HL-60 (cell line): Measurements from ENCODE around the gene ZNRD2.

Experiments used
- DNase-seq, 2 experiments: peaks; one replicate each; pipeline ENCODE4 v3.0.0-alpha.2; 2010 to 2020; ENCODE audit warnings: low read depth in 1 of 2, low spot score in 1 of 2
- H3K27ac ChIP-seq: fragments of 250-450 bp; sonication (Bioruptor Pico); replicated peaks from 2 replicates; pipeline ENCODE4 v1.5.1; 2020; ENCODE audit warnings: mild to moderate bottlenecking, moderate library complexity
- H3K27me3 ChIP-seq: fragments of 250-450 bp; sonication (Bioruptor Pico); 2 replicates; pipeline ENCODE4 v1.5.1; 2021; ENCODE audit warnings: mild to moderate bottlenecking, moderate library complexity; ENCODE audit not compliant: insufficient read depth, poor library complexity, severe bottlenecking
- H3K4me3 ChIP-seq: replicated peaks from 2 replicates; pipeline ENCODE4 v1.5.1; 2011; ENCODE audit warnings: mild to moderate bottlenecking, control low read depth, low read length; ENCODE audit not compliant: insufficient read depth
- GABPA ChIP-seq: IDR thresholded peaks from 2 replicates; pipeline ENCODE4 v1.6.1; 2012; ENCODE audit warnings: low read depth
- POLR2AphosphoS5 ChIP-seq: IDR thresholded peaks from 2 replicates; pipeline ENCODE4 v1.6.1; 2012; ENCODE audit warnings: low read depth
- SPI1 ChIP-seq: IDR thresholded peaks from 2 replicates; pipeline ENCODE4 v1.6.1; 2012; ENCODE audit warnings: low read depth, mild to moderate bottlenecking, borderline replicate concordance
- TF ChIP-seq, protein P1 (sequence below): IDR thresholded peaks from 2 replicates; pipeline ENCODE4 v1.6.1; 2012; ENCODE audit warnings: low read depth; ENCODE audit not compliant: insufficient replicate concordance
- TF ChIP-seq, protein P2 (sequence below): IDR thresholded peaks from one replicate; pipeline ENCODE4 v1.5.1; 2011; ENCODE audit warnings: low read length, control low read depth, inconsistent platforms; ENCODE audit not compliant: insufficient read depth

Gene ZNRD2

DNA sequence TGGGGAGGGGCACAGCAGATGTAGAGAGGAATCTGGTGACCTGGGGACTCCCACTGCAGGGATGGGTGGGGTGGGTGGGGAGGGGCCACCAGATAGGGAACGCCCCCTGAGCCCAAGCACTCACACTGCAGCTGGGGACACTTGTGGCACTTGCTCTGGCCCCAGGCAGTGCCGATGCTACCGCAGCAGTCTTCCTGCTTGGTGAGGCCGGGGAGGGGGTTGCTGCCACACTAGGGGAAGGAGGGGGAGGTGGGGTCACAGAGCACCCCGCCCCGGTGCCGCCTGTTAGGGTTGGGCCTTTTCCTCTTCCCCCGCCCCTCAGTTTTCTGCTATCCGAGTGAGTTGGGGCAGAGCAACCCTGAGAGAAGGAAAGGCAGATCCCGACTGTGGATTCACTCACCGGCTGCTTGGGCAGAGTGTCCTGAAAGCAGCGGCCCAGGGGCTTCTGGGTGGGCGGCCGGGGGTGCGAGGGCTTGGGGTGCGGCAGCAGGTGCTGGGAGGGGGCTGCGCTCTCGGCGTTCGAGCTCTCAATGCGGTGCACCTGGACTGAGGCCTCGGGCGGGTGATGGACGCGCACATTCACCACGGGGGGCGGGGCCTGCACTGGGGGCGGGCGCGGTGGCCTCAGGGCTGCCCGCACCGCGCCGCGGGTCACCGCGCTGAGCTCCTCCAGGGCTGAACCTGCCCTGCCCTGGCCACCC, 16.8 kb upstream of the ZNRD2 start:
- H3K27ac ChIP-seq, result no peak overlapping the region; the same call in 1 of the 2 replicates
- no peak overlapping the region for H3K4me3 ChIP-seq
- no peak for TF ChIP-seq GABPA
- TF ChIP-seq POLR2AphosphoS5, result no peak
- no peak for TF ChIP-seq SPI1
- TF ChIP-seq, protein P1, sequence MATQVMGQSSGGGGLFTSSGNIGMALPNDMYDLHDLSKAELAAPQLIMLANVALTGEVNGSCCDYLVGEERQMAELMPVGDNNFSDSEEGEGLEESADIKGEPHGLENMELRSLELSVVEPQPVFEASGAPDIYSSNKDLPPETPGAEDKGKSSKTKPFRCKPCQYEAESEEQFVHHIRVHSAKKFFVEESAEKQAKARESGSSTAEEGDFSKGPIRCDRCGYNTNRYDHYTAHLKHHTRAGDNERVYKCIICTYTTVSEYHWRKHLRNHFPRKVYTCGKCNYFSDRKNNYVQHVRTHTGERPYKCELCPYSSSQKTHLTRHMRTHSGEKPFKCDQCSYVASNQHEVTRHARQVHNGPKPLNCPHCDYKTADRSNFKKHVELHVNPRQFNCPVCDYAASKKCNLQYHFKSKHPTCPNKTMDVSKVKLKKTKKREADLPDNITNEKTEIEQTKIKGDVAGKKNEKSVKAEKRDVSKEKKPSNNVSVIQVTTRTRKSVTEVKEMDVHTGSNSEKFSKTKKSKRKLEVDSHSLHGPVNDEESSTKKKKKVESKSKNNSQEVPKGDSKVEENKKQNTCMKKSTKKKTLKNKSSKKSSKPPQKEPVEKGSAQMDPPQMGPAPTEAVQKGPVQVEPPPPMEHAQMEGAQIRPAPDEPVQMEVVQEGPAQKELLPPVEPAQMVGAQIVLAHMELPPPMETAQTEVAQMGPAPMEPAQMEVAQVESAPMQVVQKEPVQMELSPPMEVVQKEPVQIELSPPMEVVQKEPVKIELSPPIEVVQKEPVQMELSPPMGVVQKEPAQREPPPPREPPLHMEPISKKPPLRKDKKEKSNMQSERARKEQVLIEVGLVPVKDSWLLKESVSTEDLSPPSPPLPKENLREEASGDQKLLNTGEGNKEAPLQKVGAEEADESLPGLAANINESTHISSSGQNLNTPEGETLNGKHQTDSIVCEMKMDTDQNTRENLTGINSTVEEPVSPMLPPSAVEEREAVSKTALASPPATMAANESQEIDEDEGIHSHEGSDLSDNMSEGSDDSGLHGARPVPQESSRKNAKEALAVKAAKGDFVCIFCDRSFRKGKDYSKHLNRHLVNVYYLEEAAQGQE, result no peak
- TF ChIP-seq, protein P2, sequence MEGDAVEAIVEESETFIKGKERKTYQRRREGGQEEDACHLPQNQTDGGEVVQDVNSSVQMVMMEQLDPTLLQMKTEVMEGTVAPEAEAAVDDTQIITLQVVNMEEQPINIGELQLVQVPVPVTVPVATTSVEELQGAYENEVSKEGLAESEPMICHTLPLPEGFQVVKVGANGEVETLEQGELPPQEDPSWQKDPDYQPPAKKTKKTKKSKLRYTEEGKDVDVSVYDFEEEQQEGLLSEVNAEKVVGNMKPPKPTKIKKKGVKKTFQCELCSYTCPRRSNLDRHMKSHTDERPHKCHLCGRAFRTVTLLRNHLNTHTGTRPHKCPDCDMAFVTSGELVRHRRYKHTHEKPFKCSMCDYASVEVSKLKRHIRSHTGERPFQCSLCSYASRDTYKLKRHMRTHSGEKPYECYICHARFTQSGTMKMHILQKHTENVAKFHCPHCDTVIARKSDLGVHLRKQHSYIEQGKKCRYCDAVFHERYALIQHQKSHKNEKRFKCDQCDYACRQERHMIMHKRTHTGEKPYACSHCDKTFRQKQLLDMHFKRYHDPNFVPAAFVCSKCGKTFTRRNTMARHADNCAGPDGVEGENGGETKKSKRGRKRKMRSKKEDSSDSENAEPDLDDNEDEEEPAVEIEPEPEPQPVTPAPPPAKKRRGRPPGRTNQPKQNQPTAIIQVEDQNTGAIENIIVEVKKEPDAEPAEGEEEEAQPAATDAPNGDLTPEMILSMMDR, result no peak
- peak in 1 of 2 experiments; percentile 71 for DNase-seq
- H3K27me3 ChIP-seq, result no peaks in the 10 kb centered on the region

DNA sequence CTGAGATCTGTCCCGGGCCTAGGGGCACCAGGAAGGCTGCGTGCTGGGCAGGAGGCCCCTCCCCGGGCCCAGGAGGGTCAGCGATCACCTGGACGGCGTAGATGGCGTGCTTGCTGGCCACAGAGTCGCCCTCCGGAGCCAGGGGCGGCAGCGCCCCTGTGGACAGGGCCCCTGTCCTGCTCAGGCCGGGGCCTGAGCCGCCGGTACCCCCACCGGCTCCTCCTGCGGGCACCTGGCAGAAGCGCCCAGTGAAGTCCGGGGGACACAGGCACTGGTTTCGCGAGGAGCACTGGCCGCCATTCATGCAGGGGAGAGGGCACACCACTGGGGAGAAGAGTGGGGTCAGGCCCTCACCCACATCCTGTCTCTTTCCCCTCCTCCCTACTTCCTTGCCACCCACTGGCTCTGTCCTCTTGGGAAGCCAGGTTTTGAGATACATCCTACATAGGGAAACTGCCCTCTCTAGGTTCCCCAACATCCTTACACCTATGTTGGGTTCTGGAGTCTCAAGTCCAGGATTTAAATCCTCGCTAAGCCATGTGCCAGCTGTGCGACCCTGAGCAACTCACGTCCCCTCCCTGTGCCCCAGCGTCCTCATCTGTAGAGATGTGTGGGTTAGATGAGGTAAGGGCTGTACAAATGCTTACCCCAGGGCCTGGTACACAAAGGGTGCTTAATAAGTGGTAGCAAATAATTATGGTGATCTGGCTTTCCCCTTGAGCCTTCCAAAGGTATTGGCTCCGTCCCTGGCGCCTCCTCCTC, 16.0 kb upstream of the ZNRD2 start:
- no peak for DNase-seq
- TF ChIP-seq, protein P2, result no peak
- TF ChIP-seq POLR2AphosphoS5 (no peak), GABPA (no peak), SPI1 (no peak)
- TF ChIP-seq, protein P1, result no peak
- Histone ChIP-seq H3K27me3 (no peaks in the 10 kb centered on the region), H3K27ac (no peak overlapping the region), H3K4me3 (no peak overlapping the region)

DNA sequence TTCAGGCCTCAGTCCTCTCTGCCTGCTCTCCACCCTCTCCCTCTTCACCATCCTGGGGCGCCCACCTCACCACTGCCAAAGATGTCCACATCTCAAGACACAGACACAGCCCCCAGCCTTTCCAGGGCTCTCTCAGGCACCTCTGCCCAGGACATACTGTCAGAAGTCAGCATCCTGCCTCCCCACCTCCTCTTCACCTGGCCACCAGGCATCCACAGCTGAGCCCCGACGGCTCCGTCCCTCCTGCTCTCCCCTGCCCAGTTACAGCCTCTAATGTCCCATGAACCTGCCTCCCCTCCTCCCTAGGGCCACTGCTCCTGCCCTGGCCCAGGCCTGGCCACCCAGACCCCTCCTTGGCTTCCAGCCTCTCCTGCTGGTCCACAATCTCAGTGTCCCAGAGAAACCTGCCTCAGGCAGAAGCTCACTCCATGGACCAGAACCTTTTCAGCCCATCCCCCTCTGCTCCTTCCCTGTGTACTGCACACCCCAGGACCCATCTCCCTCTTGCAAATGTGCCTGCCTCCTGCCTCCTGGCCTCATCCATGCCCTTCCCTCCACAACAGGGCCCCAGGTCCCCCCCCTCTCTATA, 15.3 kb upstream of the ZNRD2 start:
- Histone ChIP-seq H3K4me3 (no peak overlapping the region), H3K27me3 (no peaks in the 10 kb centered on the region), H3K27ac (no peak overlapping the region)
- TF ChIP-seq GABPA (no peak), POLR2AphosphoS5 (no peak), SPI1 (no peak)
- TF ChIP-seq, protein P2, result no peak
- TF ChIP-seq, protein P1, result no peak
- no peak for DNase-seq
